Gastrocnemius medialis (tissue), 4 donors: ENCODE measurements around the gene STAT5A.

Source experiments
- POLR2A ChIP-seq, 2 donors: fragments of 450-650 bp; IDR thresholded peaks; one replicate each; pipeline ENCODE4 v1.6.1; 2017; ENCODE audit warnings: antibody characterized with exemption in 2 of 2, mild to moderate bottlenecking in 2 of 2, moderate library complexity in 2 of 2
- TF ChIP-seq, protein P1 (sequence below), 5 experiments: fragments of 450-650 bp in 3 of 5; fragments of 200-600 bp in 2 of 5; sonication (generic) in 2 of 5; IDR thresholded peaks in 4 of 5; conservative IDR thresholded peaks in 1 of 5; 1 replicate in 4 of 5; 2 replicates in 1 of 5; pipeline ENCODE4 v1.5.1; 2016 to 2019; ENCODE audit warnings: antibody characterized with exemption in 5 of 5, mild to moderate bottlenecking in 3 of 5, moderate library complexity in 3 of 5

DNA sequence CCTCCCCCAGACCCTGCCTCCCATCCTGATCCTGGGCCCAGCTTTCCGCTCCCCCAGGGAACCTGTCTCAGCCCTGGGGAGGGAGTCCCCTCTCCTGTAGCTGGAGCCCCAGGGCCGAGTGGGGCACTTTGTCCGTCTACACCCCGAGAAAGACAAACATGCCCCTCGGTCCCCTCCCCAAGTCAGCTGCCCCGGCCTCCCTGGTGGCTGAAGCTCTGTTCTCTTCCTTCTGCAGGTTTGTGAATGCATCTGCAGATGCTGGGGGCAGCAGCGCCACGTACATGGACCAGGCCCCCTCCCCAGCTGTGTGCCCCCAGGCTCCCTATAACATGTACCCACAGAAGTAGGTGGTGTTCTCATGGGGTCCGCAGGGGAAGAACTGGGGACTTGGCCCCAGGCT, 20.8 kb downstream of the STAT5A start:
- TF ChIP-seq, protein P1, sequence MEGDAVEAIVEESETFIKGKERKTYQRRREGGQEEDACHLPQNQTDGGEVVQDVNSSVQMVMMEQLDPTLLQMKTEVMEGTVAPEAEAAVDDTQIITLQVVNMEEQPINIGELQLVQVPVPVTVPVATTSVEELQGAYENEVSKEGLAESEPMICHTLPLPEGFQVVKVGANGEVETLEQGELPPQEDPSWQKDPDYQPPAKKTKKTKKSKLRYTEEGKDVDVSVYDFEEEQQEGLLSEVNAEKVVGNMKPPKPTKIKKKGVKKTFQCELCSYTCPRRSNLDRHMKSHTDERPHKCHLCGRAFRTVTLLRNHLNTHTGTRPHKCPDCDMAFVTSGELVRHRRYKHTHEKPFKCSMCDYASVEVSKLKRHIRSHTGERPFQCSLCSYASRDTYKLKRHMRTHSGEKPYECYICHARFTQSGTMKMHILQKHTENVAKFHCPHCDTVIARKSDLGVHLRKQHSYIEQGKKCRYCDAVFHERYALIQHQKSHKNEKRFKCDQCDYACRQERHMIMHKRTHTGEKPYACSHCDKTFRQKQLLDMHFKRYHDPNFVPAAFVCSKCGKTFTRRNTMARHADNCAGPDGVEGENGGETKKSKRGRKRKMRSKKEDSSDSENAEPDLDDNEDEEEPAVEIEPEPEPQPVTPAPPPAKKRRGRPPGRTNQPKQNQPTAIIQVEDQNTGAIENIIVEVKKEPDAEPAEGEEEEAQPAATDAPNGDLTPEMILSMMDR (IDR thresholded peaks at IDR 0.05 in 4 of 5, conservative IDR thresholded peaks at IDR 0.05 in 1 of 5) = no peak
- no peak for TF ChIP-seq POLR2A (IDR thresholded peaks at IDR 0.05)
